Neuronal stem cell (in vitro differentiated cells): ENCODE results near the gene UBE2L6. TPM values are rescaled to one million over a fixed set of nuclear protein-coding genes. Genes with fewer than 3 reads are reported as not detected.

Experiments
- DNase-seq: peaks from one replicate; pipeline ENCODE4 v3.0.0-alpha.2; 2013; ENCODE audit warnings: low spot score
- H2AFZ ChIP-seq: one replicate; pipeline ENCODE4 v1.6.1; 2013; ENCODE audit warnings: mild to moderate bottlenecking, low read length, inconsistent platforms
- H2AK5ac ChIP-seq: 2 replicates; pipeline ENCODE4 v1.6.1; 2013; ENCODE audit warnings: low read depth, mild to moderate bottlenecking, inconsistent platforms, low read length, moderate library complexity, mixed read lengths
- H2BK120ac ChIP-seq: 2 replicates; pipeline ENCODE4 v1.6.1; 2013; ENCODE audit warnings: low read depth, mild to moderate bottlenecking, inconsistent platforms, low read length, moderate library complexity, mixed read lengths
- H2BK12ac ChIP-seq: one replicate; pipeline ENCODE4 v1.6.1; 2013; ENCODE audit warnings: low read length, inconsistent platforms
- H2BK15ac ChIP-seq: 2 replicates; pipeline ENCODE4 v1.6.1; 2013; ENCODE audit warnings: mild to moderate bottlenecking, low read length, inconsistent platforms, mixed read lengths
- H2BK5ac ChIP-seq: one replicate; pipeline ENCODE4 v1.6.1; 2013; ENCODE audit warnings: inconsistent platforms, mild to moderate bottlenecking, low read length, moderate library complexity
- H3K14ac ChIP-seq: one replicate; pipeline ENCODE4 v1.6.1; 2013; ENCODE audit warnings: low read length, inconsistent platforms
- H3K18ac ChIP-seq: 2 replicates; pipeline ENCODE4 v1.6.1; 2013; ENCODE audit warnings: low read length, inconsistent platforms
- H3K23ac ChIP-seq: 2 replicates; pipeline ENCODE4 v1.6.1; 2013; ENCODE audit warnings: low read depth, mild to moderate bottlenecking, mixed read lengths, low read length, inconsistent platforms; ENCODE audit not compliant: poor library complexity
- H3K27ac ChIP-seq: replicated peaks from 3 replicates; pipeline ENCODE4 v1.5.1; 2013; ENCODE audit warnings: low read length, inconsistent platforms
- H3K27me3 ChIP-seq, 3 experiments: 2 replicates each; pipeline ENCODE4 v1.6.1; 2013; ENCODE audit warnings: low read length in 3 of 3, mild to moderate bottlenecking in 2 of 3, inconsistent platforms in 1 of 3, low read depth in 1 of 3, mixed read lengths in 1 of 3, moderate library complexity in 1 of 3; ENCODE audit not compliant: control insufficient read depth in 3 of 3, insufficient read depth in 3 of 3
- H3K36me3 ChIP-seq, 2 donors: replicated peaks in 1 of 2; 2 replicates each; pipeline ENCODE4 v1.6.1; 2013; ENCODE audit warnings: low read length in 2 of 2; ENCODE audit not compliant: control insufficient read depth in 2 of 2, insufficient read depth in 2 of 2
- H3K4ac ChIP-seq: 2 replicates; pipeline ENCODE4 v1.6.1; 2013; ENCODE audit warnings: inconsistent platforms, mild to moderate bottlenecking, low read length, moderate library complexity
- H3K4me1 ChIP-seq, 2 donors: 1 replicate in 1 of 2; 2 replicates in 1 of 2; pipeline ENCODE4 v1.6.1; 2013; ENCODE audit warnings: low read length in 2 of 2, low read depth in 1 of 2; ENCODE audit not compliant: control insufficient read depth in 2 of 2, insufficient read depth in 1 of 2
- H3K4me2 ChIP-seq: one replicate; pipeline ENCODE4 v1.6.1; 2013; ENCODE audit warnings: mild to moderate bottlenecking, low read length, inconsistent platforms; ENCODE audit not compliant: insufficient read depth, poor library complexity, severe bottlenecking
- H3K4me3 ChIP-seq, 2 donors: 2 replicates each; pipeline ENCODE4 v1.5.1; 2013; ENCODE audit warnings: low read length in 2 of 2, mild to moderate bottlenecking in 2 of 2, inconsistent platforms in 1 of 2, moderate library complexity in 1 of 2
- H3K79me1 ChIP-seq: one replicate; pipeline ENCODE4 v1.6.1; 2013; ENCODE audit warnings: low read depth, mild to moderate bottlenecking, inconsistent platforms, low read length, moderate library complexity
- H3K9ac ChIP-seq: one replicate; pipeline ENCODE4 v1.6.1; 2013; ENCODE audit warnings: mild to moderate bottlenecking, low read depth, low read length, inconsistent platforms; ENCODE audit not compliant: poor library complexity
- H3K9me3 ChIP-seq, 2 donors: replicated peaks in 1 of 2; 2 replicates each; pipeline versions ENCODE3 to v1.6.1; 2013; ENCODE audit warnings: low read length in 2 of 2, mild to moderate bottlenecking in 2 of 2, inconsistent platforms in 1 of 2, low read depth in 1 of 2, mixed read lengths in 1 of 2, moderate library complexity in 1 of 2; ENCODE audit not compliant: control insufficient read depth in 2 of 2, insufficient read depth in 1 of 2
- H4K8ac ChIP-seq: one replicate; pipeline ENCODE4 v1.6.1; 2013; ENCODE audit warnings: low read depth, mild to moderate bottlenecking, inconsistent platforms, low read length, moderate library complexity
- H4K91ac ChIP-seq: one replicate; pipeline ENCODE4 v1.6.1; 2013; ENCODE audit warnings: low read length, low read depth, mild to moderate bottlenecking, inconsistent platforms; ENCODE audit not compliant: poor library complexity
- WGBS, 2 donors: extraction: QIAGEN DNeasy Blood & Tissue Kit; methylation state at CpG; one replicate each; pipeline ENCODE4 v1.1.7; 2013; ENCODE audit warnings: missing lambda C conversion rate in 2 of 2, mixed read lengths in 1 of 2; ENCODE audit not compliant: insufficient read length in 2 of 2, insufficient replicate concordance in 1 of 2; ENCODE audit errors: extremely low coverage in 2 of 2; 5-methylcytosine and 5-hydroxymethylcytosine counted together
- small RNA-seq: library from polyadenylated mRNA; stranded (forward); fragments of <200 nt; extraction: miRNeasy Mini kit (QIAGEN cat#:217004); gene quantifications from one replicate; pipeline ENCODE3, GENCODE V24; 2013; ENCODE audit not compliant: insufficient read depth

Gene UBE2L6

DNA sequence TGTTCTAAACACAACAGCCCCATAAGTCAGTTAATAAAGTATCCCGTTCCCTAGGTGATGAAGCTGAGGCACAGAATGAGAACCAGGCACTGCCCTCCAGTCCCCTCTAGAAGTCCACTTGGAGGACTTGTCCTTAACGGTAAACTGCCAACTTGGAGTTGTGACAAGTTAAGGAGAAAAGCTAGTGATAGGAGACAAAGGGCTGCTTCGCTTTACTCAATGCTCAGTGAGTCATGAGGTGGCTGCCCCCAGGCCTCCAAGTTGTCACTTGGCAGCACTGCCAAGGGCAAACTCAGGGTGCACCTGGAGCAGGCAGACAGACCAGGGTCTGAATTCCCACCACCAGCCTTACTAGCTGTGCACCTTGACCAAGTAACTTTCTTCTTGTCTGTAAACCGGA, 65.5 kb downstream of the UBE2L6 start:
- Histone ChIP-seq H2BK12ac (no peak overlapping the region), H3K9ac (no peak overlapping the region), H4K8ac (no peak overlapping the region), H3K27ac (no peak overlapping the region), H2BK15ac (no peak overlapping the region), H3K23ac (no peak overlapping the region), H3K27me3 (peaks cover 0 to 12% (median 0%) of the 10 kb centered on the region in 3 experiments), H2AFZ (no peak overlapping the region), H4K91ac (no peak overlapping the region), H3K9me3 (no peaks in the 10 kb centered on the region), H2BK5ac (no peak overlapping the region), H3K79me1 (no peaks in the 10 kb centered on the region), H2AK5ac (no peak overlapping the region), H3K36me3 (no peaks in the 10 kb centered on the region), H2BK120ac (no peak overlapping the region), H3K4me2 (no peak overlapping the region), H3K4me3 (no peak overlapping the region), H3K18ac (no peak overlapping the region), H3K14ac (no peak overlapping the region), H3K4me1 (peaks cover 7 to 11% of the 10 kb centered on the region in 2 donors), H3K4ac (no peak overlapping the region)
- no peak for DNase-seq
- WGBS, 2 donors: no CpG with 5 or more reads among the region's 4 CpGs

Small RNA genes within 50 kb of the gene (small RNA-seq; reads per million reads assigned to genes)
- gene RN7SL605P: not detected
